HG03432 (cell line): Measurements from ENCODE around the gene GALNTL6.

Experiments
- ATAC-seq: cut with Tn5 transposase; IDR thresholded peaks from one replicate; pipeline ENCODE4 v1.9.1; 2021; ENCODE audit warnings: mild to moderate bottlenecking, moderate library complexity; ENCODE audit not compliant: unreplicated experiment

The GALNTL6 gene

GRCh38 chr4:171983935-171984805, 171.0 kb downstream of the GALNTL6 start:
- ATAC-seq, result no peak

DNA sequence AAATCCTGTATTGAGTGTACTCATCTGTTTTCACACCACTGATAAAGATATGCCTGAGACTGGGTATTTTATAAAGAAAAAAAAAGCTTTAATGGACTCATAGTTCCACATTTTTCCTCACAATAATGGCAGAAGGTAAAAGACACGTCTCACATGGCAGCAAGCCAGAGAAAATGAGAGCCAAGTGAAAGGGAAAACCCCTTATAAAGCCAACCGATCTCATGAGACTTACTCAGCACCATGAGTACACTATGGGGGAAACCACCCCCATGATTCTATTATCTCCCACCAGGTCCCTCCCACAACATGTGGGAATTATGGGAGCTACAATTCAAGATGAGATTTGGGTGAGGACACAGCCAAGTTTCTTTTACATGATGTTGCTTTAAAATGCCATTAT, 171.9 kb downstream of the GALNTL6 start:
- ATAC-seq, result no peak

- no peak for ATAC-seq
These were observed 180.0 kb downstream of the GALNTL6 start for GRCh38 chr4:171993247-171993646.

GRCh38 chr4:172007889-172008288, 194.7 kb downstream of the GALNTL6 start:
- no peak for ATAC-seq

GRCh38 chr4:172009446-172010230, 196.4 kb downstream of the GALNTL6 start:
- no peak for ATAC-seq

- no peak for ATAC-seq
These were observed 198.0 kb downstream of the GALNTL6 start for GRCh38 chr4:172011196-172011595.

DNA sequence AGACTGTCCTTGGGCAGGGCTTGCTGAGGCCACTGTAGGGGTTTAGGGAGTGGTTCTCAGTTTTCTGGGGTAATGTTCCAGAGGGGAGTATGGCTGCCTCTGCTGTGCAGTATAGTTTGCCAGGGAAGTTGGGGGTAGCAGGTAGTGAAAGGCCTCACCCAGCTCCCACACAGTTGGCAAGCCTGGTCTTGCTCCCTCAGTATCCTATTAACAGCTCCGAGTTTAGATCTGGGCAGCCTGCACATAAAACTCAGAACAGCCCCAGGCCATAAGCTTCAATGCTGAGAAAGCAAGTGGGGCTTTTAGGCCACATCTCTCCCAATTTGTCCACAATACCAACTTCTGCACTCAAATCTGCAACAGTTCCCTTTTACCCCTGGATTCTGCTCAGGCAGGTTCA, 205.2 kb downstream of the GALNTL6 start:
- no peak for ATAC-seq

GRCh38 chr4:172035562-172035961, 222.4 kb downstream of the GALNTL6 start:
- no peak for ATAC-seq

DNA sequence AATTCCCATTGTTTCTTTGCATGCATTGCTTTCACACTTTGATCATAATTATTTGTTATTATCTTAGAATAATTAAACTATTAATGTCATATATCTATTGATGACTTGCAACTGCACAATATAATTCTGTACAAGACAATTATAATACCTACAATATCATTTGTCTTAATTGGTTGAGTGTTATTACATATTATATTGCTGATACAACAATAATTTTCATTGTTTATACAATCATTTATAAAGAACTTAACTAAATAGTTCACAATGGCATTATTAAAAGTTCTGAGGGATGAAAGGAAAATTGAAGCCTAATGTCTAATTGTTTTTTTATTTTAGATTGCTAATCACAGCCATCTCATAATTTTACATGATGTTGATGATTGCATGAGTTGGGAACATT, 227.6 kb downstream of the GALNTL6 start:
- no peak for ATAC-seq

- peak; percentile 55 for ATAC-seq
These were observed 229.5 kb downstream of the GALNTL6 start for GRCh38 chr4:172042714-172043114.

DNA sequence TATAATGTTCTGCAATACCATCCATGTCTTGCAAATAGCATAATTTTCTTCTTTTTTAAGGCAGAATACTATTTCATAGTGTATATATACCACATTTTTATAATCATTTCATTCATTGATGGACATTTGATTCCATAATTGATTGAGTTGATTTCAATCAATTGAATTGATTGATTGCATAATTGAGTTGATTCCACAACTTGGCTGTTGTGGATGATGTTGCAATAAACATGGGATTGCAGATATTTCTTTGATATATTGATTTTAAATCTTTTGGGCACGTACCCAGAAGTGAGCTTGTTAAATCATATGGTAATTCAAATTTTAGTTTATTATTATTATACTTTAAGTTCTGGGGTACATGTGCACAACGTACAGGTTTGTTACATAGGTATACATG, 232.8 kb downstream of the GALNTL6 start:
- no peak for ATAC-seq

DNA sequence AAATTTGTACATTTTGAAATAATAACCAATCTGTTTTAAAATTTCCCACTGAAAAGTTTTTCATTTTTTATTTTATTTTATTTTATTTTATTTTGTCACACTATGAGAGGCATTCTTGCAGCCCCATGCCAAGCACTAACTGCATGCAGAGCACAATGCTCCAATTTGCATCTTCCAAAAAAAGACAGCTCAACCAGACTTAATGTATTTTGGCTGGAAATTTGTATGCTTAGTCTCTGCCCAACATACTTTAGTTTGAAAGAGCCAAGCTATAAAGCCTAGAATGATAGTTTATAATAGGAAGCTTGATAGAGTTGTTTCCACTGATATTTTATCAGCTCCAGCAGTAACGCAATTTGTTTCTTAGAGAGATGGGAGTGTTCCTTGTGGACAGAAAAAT, 235.5 kb downstream of the GALNTL6 start:
- no peak for ATAC-seq

- ATAC-seq, result no peak
These were observed 237.7 kb downstream of the GALNTL6 start for GRCh38 chr4:172050911-172051310.

GRCh38 chr4:172055046-172055445, 241.8 kb downstream of the GALNTL6 start:
- peak; percentile 94 for ATAC-seq

DNA sequence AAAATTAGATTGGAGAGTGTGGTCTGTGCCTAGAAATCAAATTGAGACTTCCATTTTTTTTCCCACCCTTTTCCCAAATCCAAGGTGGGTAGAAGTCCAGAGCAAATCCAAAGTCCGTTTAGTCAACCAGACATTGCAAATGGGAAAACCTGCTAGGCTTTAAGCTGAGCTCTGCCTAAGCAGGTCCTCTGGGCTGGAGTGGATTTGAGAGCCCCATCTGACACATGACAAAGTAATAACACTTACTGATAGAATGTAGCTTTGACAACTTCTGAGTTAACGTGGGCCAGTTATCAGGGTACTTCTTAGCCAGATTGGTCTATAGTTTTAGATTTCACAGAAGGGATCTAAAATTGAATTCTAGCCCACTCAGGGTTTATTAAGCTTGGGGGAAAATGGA, 242.3 kb downstream of the GALNTL6 start:
- no peak for ATAC-seq

DNA sequence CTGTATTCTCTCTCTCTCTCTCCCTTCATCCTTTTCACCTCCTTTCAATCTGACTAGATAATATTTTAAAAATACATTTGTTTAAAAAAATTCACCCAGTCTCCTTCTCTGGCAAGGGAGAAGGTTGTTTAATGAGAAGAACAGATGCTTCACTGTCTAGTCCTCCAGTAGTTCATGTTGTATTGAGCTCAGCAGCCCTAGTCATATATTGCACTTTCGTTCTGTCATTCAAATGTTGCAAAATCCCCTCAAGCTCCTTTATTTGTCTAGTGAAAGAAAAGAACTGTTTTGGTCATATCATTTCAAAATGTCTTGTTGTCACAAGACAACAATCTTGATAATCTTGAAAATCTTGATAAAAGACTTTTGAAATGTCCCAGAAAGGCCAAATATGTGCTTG, 248.0 kb downstream of the GALNTL6 start:
- ATAC-seq, result peak; percentile 95

GRCh38 chr4:172068506-172068905, 255.3 kb downstream of the GALNTL6 start:
- ATAC-seq, result no peak

GRCh38 chr4:172073590-172073989, 260.4 kb downstream of the GALNTL6 start:
- no peak for ATAC-seq

GRCh38 chr4:172083272-172083671, 270.1 kb downstream of the GALNTL6 start:
- no peak for ATAC-seq

GRCh38 chr4:172088556-172088955, 275.4 kb downstream of the GALNTL6 start:
- no peak for ATAC-seq

- no peak for ATAC-seq
These were observed 282.0 kb downstream of the GALNTL6 start for GRCh38 chr4:172095161-172095560.

DNA sequence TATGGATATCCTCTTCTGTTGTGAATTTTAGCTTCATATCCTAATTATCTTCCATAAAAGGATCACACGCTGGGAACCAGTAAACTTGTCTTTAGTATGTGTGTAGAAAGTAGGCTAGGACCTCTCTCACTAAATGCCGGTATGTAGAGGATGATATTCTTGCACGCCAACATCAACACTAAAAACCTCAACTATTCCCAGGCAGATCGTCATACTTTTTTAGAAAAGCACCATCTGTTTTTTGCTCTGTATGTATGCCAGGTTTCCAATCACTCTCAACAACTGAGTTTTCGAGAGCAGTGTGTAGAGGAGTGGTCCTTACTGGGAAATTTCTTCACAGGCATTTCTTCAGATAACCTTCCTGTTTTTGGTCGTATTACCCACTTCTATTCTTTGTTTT, 283.6 kb downstream of the GALNTL6 start:
- ATAC-seq, result no peak
